Glutamatergic neuron (in vitro differentiated cells): ENCODE results near the gene ALG2. TPM values are rescaled to one million over a fixed set of nuclear protein-coding genes. Genes with fewer than 3 reads are reported as not detected.
"Not testable (repeated sequence)": the region's sequence is repeated elsewhere in the genome, so short reads cannot be mapped to it uniquely, and the experiment has no call there.

Source experiments
- DNase-seq: peaks from one replicate; pipeline ENCODE4 v3.0.0; 2022
- H3K27ac Mint-ChIP-seq: one replicate; pipeline ENCODE4 v1.8.0; 2020; ENCODE audit warnings: mild to moderate bottlenecking, mixed read lengths, inconsistent platforms; ENCODE audit not compliant: unreplicated experiment
- H3K27me3 Mint-ChIP-seq: one replicate; pipeline ENCODE4 v1.8.0; 2020; ENCODE audit warnings: mild to moderate bottlenecking, moderate library complexity, mixed read lengths, inconsistent platforms; ENCODE audit not compliant: unreplicated experiment
- H3K36me3 Mint-ChIP-seq: one replicate; pipeline ENCODE4 v1.8.0; 2020; ENCODE audit warnings: mild to moderate bottlenecking, mixed read lengths, inconsistent platforms; ENCODE audit not compliant: unreplicated experiment
- H3K4me1 Mint-ChIP-seq: one replicate; pipeline ENCODE4 v1.8.0; 2020; ENCODE audit warnings: mild to moderate bottlenecking, low read depth, mixed read lengths, inconsistent platforms; ENCODE audit not compliant: unreplicated experiment
- H3K4me3 Mint-ChIP-seq: one replicate; pipeline ENCODE4 v1.8.0; 2020; ENCODE audit warnings: mild to moderate bottlenecking, mixed read lengths, inconsistent platforms; ENCODE audit not compliant: unreplicated experiment
- H3K9me3 Mint-ChIP-seq: one replicate; pipeline ENCODE4 v1.8.0; 2020; ENCODE audit warnings: mild to moderate bottlenecking, moderate library complexity, mixed read lengths, inconsistent platforms; ENCODE audit not compliant: unreplicated experiment
- total RNA-seq: library from RNA; stranded (reverse); fragmentation: NEBNext Ultra II Directional; extraction: Animal tissue kit (Norgen Biotek cat#: 25700); gene quantifications from one replicate; pipeline ENCODE4 v1.2.1, GENCODE V29; 2021; ENCODE audit not compliant: unreplicated experiment
- TF ChIP-seq, protein P1 (sequence below): fragments of 200-600 bp; sonication (generic); IDR thresholded peaks from one replicate; pipeline ENCODE4 v1.5.0; 2021; ENCODE audit not compliant: partially characterized antibody, unreplicated experiment

The ALG2 gene
- total RNA-seq, 1 donor from 2014 or later: 19.0 TPM

DNA sequence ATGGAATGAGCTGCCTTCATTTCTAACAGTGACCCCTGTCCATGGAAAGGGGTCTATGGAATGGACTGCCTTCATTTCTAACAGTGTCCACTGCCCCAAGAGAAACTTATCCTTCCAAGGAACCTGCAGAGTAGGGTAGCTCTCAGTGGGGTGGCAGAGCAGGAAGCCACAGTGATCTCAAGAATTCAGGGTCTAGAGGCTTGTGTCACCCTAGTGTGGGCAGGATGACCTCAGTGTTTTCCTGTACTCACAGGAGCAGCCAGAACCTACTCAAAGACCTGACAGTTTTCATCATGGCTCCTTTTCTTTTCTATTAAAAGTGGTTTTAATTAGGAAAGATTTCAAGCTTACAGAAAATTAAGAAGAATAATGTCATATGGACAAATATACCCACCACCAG is 27.9 kb upstream of the ALG2 start:
- TF ChIP-seq, protein P1, sequence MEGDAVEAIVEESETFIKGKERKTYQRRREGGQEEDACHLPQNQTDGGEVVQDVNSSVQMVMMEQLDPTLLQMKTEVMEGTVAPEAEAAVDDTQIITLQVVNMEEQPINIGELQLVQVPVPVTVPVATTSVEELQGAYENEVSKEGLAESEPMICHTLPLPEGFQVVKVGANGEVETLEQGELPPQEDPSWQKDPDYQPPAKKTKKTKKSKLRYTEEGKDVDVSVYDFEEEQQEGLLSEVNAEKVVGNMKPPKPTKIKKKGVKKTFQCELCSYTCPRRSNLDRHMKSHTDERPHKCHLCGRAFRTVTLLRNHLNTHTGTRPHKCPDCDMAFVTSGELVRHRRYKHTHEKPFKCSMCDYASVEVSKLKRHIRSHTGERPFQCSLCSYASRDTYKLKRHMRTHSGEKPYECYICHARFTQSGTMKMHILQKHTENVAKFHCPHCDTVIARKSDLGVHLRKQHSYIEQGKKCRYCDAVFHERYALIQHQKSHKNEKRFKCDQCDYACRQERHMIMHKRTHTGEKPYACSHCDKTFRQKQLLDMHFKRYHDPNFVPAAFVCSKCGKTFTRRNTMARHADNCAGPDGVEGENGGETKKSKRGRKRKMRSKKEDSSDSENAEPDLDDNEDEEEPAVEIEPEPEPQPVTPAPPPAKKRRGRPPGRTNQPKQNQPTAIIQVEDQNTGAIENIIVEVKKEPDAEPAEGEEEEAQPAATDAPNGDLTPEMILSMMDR: no peak
- no peak overlapping the region for H3K27ac Mint-ChIP-seq
- no peaks in the 10 kb centered on the region for H3K4me1 Mint-ChIP-seq
- H3K27me3 Mint-ChIP-seq: peaks cover 2% of the 10 kb centered on the region
- no peaks in the 10 kb centered on the region for H3K9me3 Mint-ChIP-seq
- no peak for DNase-seq
- no peak overlapping the region for H3K4me3 Mint-ChIP-seq
- H3K36me3 Mint-ChIP-seq: no peaks in the 10 kb centered on the region

DNA sequence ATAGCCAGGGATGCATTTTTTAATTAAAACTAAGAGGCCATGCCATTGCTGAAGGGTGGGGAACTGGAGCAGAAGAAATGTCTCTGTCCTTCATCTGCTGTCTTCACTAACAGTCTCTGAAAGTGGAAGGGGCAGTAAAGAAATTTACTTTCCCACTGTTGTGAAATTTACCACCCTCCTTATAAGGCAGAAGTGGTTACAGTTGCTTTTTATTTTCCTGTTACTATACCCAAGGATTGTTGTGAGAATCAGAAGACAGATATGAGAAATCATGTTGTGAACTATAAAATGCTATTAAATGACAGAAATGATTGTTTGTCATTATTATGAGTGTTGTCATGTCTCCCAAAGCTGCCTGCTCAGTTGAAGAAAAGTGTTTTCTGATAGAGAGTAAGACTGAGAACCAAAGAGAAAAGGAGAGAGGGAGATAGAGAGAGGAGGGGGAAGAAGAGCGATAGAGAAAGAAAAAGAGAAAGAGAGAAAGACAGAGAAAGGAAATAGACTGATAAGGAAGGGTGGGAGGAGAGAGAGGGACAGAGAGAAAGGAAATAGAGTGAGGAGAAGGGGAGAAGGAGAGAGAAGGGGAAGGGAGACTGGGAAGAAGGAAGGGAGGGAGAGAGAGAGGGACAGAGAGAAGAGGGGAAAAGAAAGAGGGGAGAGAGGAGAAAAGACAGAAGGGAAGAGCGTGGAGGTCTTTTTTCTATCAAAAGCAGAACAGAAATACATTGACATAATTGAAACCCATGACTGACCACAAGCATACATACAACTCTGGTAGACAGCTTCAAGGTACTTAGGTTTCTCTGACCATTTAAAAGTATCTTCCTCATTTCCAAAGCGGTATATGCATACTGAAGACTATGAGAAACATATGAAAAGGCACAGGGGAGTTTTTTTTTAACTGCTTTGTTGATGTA is 22.9 kb upstream of the ALG2 start:
- Mint-ChIP-seq H3K27ac (no peak overlapping the region), H3K9me3 (no peaks in the 10 kb centered on the region)

DNA sequence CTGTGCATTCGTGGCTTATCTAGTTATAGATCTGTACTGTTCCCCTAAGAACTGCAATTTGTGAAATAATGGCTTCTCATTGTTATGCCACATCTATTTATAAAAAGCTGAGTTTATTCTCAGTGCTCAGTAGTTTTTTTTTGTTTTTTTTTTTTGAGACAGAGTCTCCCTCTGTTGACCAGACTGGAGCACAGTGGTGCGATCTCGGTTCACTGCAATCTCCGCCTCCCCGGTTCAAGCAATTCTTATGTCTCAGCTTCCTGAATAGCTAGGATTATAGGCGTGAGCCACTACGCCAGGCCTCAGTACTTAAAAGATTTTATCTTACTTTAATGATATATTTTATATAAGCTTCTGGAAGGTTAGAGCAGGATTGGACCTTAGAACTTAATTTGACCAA is 19.4 kb upstream of the ALG2 start:
- Mint-ChIP-seq H3K4me3 (no peak overlapping the region), H3K4me1 (no peaks in the 10 kb centered on the region), H3K9me3 (no peaks in the 10 kb centered on the region), H3K27me3 (no peaks in the 10 kb centered on the region), H3K27ac (no peak overlapping the region), H3K36me3 (peaks cover 6% of the 10 kb centered on the region)
- DNase-seq: no peak
- TF ChIP-seq, protein P1: no peak

More for the DNA sequence above, 22.9 kb upstream of the ALG2 start:
- TF ChIP-seq, protein P1: no peak
- Mint-ChIP-seq H3K36me3 (no peaks in the 10 kb centered on the region), H3K4me1 (no peaks in the 10 kb centered on the region), H3K4me3 (no peak overlapping the region), H3K27me3 (no peaks in the 10 kb centered on the region)
- DNase-seq: no peak

DNA sequence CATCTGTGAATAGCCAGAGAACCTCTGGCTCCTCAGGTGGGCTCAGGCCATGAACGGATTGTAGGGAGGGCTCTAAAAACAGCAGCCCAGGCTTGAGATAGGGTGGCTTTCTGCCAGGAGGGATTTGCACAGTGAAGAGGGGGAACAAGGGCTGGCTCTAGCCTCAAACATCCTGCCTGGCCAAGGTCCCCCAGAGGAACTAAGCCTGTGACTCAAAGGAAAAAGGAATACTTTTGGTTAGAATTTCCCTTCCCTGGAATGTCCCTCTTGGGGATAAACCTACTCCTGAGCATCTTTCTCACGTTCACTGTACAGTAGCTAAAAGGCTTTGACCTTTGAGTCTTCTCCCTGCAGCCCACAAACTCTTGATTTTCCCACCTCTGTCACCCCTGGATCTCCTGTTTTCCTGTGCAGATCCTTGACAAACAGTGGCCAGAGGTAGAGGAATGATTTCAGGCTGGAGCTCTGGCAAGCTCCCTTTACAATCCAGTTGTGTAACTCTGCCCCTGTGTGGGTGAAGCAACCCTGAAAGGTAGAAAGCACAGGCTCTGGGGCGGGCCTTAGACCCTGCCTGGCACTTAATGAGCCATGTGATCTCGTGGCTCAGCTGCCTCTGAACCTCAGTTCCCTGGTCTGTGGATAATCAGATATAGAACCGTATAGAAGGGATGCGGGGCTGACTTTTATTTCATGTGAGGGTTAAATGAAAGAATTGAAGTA is 17.8 kb upstream of the ALG2 start:
- Mint-ChIP-seq H3K4me1 (no peaks in the 10 kb centered on the region), H3K27ac (no peak overlapping the region), H3K4me3 (no peak overlapping the region), H3K27me3 (no peaks in the 10 kb centered on the region), H3K9me3 (no peaks in the 10 kb centered on the region), H3K36me3 (peaks cover 6% of the 10 kb centered on the region)
- DNase-seq: no peak
- TF ChIP-seq, protein P1: no peak

DNA sequence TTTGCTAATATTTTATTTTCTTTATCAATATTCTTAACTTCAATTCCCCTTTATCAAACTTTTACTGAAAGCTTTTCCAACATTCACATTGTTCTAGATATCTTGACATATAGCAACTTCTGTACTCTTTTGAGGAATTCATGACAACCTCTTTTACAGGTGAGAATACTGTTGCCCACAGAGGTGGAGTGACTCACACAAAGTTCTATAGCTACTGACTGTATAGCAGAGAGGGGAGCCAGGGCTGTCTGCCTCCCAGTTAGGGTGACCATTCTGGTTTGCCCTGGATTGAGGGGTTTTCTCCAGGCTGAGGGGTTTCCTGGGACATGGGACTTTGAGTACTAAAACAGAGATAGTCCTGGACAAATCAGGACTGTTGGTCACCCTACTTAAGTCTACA is 16.6 kb upstream of the ALG2 start:
- no peak for DNase-seq
- no peak overlapping the region for H3K27ac Mint-ChIP-seq
- H3K36me3 Mint-ChIP-seq: peaks cover 6% of the 10 kb centered on the region
- H3K9me3 Mint-ChIP-seq: no peaks in the 10 kb centered on the region
- H3K4me3 Mint-ChIP-seq: no peak overlapping the region
- TF ChIP-seq, protein P1: no peak
- H3K27me3 Mint-ChIP-seq: peaks cover 2% of the 10 kb centered on the region
- no peaks in the 10 kb centered on the region for H3K4me1 Mint-ChIP-seq

DNA sequence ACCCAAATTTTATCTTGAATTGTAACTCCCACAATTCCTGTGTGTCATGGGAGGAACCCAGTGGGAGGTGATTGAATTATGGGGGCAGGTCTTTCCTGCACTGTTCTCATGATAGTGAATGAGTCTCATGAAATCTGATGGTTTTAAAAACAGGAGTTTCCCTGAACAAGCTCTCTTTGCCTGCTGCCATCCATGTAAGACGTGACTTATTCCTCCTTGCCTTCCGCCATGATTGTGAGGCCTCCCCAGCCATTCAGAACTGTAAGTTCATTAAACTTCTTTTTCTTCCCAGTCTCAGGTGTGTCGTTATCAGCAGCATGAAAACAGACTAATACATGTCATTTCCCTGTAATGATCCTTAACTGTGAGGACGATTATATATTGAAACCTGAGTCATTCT is 16.1 kb upstream of the ALG2 start:
- not testable (repeated sequence) for H3K9me3 Mint-ChIP-seq, DNase-seq, H3K27me3 Mint-ChIP-seq, H3K4me3 Mint-ChIP-seq, H3K4me1 Mint-ChIP-seq, H3K36me3 Mint-ChIP-seq, H3K27ac Mint-ChIP-seq
